ENCODE measurements around the gene RNU2-1.
"Not testable (repeated sequence)": the region's sequence is repeated elsewhere in the genome, so short reads cannot be mapped to it uniquely, and the experiment has no call there.

RNU2-1 gene

DNA sequence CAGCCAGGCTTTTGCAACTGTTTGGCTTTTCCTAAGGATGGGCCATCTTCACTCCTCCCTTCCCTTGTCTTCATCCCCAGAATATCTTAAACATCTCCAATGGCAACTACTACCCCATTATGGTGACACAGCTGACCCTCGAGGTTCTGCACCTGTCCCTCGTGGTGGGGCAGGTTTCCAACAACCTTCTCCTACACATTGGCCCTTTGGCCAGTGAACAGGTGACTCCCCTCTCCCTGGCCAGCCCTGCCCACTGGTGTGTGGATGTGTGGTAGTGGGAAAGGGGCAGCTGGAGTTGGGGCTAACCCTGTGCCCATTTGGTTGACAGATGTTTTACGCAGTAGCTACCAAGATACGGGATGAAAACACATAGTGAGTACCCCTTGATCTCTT is 17.4 kb downstream of the RNU2-1 start:
- DNase-seq (ENCODE audit: low read depth): no peak

DNA sequence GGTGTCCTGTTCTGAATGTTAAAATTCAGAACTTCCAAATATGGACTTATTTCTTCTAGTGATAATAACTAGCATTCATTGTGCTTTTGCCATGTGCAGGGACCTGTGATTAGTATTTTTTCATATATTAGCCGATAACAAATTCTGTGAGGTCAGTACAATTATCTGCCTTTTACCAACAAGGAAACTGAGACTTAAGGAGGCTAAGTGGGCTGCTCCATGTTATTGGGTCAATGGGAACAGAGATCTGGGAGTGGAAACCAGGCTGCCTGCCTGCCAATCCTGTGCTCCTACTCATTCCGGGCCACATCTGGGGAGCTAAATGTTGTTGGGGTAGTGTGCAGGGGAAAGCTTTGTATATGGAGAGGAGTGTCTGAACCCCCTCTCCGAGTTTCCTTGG is 18.4 kb downstream of the RNU2-1 start:
- no peak for DNase-seq (ENCODE audit: low read depth)

DNA sequence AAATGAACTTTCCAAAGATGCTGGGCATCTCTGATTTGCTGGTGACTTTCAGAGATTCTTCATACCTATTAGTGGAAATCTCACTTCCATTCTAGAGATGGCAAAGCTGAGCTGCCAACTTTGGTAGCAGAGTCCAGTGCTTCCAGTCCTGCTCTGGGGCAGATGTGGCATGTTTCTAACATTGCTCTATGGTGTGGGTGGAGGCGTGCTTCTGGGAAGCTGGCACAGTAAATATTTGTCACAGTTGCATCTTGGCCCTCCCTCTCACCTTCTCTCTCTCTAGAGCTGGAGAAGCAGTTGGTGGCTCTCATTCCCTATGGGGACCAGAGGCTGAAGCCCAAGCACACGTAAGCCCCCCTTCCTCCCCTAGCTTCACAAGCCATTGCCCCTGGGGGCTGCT is 20.2 kb downstream of the RNU2-1 start:
- no peak for DNase-seq (ENCODE audit: low read depth)

DNA sequence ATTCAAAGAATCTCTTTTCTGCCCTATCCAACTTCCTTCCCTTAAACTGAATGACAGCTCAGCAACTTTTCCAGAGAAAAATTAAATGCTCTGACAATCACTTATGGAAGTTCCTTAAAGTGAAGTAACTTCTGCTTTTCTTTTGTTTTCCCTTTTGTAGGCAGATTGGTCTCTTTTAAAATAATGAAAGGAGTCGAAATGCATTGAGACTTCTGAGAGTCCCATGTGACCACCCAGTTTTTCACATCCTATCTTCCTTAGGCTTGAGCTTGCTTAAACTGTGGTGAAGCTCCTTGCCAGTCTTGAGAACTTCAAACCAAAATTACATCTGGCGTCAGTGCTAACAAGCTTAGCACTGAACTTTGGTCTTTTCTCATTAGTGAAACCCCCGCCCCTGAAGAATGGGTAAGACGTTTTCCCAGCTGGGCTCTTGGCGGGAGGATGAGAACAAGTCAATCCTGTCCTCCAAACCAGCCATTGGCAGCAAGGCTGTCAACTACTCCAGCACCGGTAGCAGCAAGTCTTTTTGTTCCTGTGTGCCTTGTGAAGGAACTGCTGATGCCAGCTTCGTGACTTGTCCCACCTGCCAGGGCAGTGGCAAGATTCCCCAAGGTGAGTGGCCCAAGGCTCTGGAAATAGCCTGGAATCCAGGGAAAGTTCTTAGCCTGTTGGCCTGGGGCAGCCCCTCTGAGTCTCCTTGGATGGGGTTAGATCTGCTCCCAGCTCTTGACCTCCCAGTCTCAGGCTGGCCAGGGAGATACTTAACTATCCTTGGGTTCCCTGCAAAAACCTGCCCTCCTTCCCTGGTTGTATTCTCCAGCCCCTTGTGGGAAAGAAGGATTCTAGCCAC is 20.9 kb downstream of the RNU2-1 start:
- no peak for DNase-seq (ENCODE audit: low read depth)

DNA sequence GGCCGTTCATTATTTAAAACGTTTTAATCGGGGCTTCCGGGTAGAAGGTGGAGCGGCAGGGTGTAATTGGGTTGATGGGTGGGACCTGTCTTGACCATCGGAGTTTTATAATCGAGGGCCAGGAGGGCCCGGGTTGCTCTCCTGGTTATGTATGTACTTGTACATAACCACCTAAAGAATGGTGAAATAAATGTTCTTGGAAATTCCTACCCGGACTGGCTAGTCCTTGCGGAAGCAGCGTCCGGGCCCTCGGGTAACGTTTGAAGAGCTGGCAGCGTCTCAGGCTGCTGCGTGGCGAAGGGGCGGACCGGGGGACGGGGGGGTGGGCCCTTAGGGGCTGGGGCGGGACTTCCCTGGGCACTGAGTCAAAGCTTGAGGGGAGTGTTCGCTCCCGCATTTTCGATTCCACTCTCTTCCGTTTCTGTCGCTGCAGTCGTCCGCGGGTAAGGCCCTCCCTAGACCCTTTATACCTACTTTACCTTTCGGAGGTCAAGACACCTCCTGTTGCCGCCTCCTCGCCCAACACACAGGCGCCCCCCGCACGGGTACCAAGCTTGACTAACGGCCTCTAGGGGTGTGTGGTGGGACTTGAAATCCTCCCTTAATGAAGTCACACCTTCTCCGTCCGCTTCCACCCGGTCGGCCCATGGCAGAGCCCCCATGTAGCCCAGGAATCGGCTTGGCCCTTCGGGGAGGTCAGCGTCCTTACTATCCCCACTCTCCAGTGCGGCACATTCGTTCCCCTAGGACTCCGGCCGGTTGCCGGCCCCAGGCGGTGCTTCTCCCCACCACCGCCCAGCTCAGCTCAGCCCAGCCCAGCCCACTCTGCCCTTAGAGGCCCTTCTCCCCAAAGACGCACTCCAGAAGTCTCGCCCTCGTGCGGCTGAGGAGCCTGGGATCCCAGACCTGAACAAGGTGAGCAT is 22.0 kb downstream of the RNU2-1 start, which contains the start of gene TMEM106A:
TSS of gene TMEM106A (plus strand) at position 396 of the 923 bp plus-strand sequence. CDS start 1,167 bp downstream, outside the sequence.
- peak; percentile 41 for DNase-seq (ENCODE audit: low read depth)

DNA sequence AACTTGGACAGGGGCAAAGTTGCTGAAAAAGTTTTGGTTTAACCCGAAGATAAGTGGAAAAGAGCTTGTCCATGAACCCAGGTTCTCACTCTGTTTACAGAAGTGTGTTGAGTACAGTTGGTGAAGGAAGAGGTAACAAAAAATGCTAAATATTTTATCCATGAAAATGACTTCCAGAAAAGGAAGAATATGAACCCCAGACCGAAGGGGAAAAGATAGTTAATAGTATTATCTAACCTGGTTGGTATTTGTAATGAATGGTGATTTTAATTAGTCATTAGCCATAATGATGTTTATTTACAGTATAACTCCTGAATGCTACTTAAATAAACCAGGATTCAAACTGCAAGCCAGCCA is 22.7 kb downstream of the RNU2-1 start:
- no peak for DNase-seq (ENCODE audit: low read depth)

DNA sequence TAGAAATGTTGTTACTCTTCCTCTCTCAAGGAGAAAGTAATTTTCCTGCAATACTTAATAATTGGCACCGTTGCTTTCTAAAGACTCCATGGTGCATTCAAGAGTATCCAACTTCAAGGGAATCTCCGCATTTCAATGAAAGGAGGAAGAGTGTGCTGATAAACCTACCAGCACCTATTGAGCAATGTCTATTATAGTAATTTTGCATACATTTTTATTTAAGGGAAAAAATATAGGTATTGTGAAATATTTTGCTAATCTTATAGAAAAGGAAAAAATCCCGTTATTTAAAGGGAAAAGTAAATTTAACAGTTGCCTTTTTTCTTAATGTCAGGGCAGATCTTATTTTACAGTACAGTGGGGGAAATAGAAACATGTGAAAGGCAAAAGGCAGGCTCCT is 23.2 kb downstream of the RNU2-1 start:
- no peak for DNase-seq (ENCODE audit: low read depth)

DNA sequence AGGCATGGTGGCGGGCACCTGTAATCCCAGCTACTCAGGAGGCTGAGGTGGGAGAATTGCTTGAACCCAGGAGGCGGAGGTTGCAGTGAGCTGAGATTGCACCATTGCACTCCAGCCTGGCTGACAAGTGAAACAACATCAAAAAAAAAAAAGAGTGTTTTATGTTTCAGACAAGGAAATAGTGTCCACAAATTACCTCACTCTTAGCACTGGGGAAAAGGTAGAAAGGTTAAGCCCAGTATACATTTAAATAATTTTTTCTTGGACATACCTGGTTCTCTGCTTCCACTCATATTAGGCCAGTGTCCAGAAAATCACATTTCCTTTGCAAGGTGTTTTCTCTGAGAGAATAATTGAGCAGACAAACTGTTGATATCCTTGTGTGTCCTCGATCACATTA is 30.8 kb downstream of the RNU2-1 start:
- DNase-seq (ENCODE audit: low read depth): not testable (repeated sequence)

DNA sequence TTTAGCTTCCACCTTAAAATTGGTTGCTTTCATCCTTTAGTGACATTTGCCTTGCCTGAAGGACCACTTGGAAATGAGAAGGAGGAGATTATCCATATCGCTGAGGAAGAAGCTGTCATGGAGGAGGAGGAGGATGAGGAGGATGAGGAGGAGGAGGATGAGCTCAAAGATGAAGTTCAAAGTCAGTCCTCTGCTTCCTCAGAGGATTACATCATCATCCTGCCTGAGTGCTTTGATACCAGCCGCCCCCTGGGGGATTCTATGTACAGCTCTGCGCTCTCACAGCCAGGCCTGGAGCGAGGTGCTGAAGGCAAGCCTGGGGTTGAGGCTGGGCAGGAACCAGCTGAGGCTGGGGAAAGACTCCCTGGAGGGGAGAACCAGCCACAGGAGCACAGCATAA is 33.6 kb downstream of the RNU2-1 start:
- no peak for DNase-seq (ENCODE audit: low read depth)

DNA sequence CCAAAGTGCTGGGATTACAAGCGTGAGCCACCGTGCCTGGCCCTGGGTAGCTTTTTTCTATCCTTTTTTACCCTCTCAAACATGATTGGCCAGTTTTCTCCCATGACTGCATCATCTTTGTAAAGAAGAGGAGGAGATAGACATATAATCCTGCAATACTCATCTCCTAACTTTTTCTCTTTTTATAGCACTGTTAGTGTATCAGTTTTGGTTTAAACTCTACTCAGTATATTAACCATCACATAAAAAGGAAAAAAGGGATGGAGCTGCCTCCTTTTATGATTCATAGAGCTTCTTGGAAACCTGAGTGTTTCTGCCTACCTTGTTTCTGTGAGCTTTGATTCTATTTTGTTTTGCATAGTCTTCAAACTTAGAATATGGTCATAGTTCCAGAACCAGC is 34.1 kb downstream of the RNU2-1 start:
- DNase-seq (ENCODE audit: low read depth): no peak

DNA sequence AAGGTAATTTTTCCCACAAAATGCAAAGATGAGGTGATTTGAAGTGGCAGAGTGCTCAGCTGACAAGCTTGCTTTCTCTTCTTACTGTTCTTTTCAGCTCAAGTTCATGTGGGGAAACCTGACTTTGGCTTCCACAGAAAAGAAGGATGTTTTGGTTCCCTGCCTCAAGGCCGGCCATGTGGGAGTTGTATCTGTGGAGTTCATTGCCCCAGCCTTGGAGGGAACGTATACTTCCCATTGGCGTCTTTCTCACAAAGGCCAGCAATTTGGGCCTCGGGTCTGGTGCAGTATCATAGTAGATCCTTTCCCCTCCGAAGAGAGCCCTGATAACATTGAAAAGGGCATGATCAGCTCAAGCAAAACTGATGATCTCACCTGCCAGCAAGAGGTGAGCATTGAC is 40.5 kb downstream of the RNU2-1 start:
- DNase-seq (ENCODE audit: low read depth): no peak

DNA sequence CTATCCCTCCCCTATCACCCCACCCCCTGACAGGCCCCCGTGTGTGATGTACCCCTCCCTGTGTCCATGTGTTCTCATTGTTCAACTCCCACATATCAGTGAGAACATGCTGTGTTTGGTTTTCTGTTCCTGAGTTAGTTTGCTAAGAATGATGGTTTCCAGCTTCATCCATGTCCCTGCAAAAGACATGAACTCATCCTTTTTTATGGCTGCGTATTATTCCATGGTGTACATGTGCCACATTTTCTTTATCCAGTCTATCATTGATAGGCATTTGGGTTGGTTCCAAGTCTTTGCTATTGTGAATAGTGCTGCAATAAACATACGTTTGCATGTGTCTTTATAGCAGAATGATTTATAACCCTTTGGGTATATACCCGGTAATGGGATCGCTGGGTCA is 47.1 kb downstream of the RNU2-1 start:
- not testable (repeated sequence) for DNase-seq (ENCODE audit: low read depth)

DNA sequence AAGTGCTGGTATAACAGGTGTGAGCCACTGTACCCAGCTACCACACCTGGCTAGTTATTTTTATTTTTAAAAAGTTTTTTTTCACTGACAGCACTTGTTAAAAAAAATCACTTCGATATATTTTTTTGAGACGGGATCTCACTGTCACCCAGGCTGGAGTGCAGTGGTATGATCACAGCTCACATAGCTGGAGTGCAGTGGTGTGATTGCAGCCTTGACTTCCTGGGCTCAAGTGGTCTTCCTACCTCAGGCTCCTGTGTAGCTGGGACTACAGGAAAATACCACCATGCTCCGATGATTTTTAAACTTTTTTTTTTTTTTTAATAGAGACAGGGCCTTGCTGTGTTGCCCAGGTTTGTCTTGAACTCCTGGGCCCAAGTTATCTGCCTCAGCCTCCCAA is 49.9 kb downstream of the RNU2-1 start:
- DNase-seq (ENCODE audit: low read depth): no peak

All from stimulated activated CD8-positive, alpha-beta memory T cell treated with anti-CD3 and anti-CD28 coated beads, Interleukin-15, amount 100 ng/mL, for 1 hour (primary cell).